K562 (cell line): ENCODE measurements around the gene MAP3K15.

Experiments used
- ATF2 ChIP-seq: sonication (generic); formaldehyde crosslinking; IDR thresholded peaks from 2 replicates; pipeline ENCODE4 v1.8.1; 2022; ENCODE audit warnings: missing genetic modification reagents
- ELK1 ChIP-seq: sonication (generic); formaldehyde crosslinking; IDR thresholded peaks from 2 replicates; pipeline ENCODE4 v1.8.1; 2022; ENCODE audit warnings: missing genetic modification reagents
- PKNOX1 ChIP-seq: fragments of 450-650 bp; IDR thresholded peaks from 2 replicates; pipeline ENCODE4 v1.6.1; 2016
- TAL1 ChIP-seq: fragments of 450-650 bp; IDR thresholded peaks from 2 replicates; pipeline ENCODE4 v1.6.1; 2016; ENCODE audit warnings: mild to moderate bottlenecking
- TCF7 ChIP-seq: sonication (generic); IDR thresholded peaks from 2 replicates; pipeline ENCODE4 v1.6.1; 2016; ENCODE audit warnings: antibody characterized with exemption, borderline replicate concordance
- ZNF695 ChIP-seq: fragments of 450-650 bp; formaldehyde crosslinking; IDR thresholded peaks from 2 replicates; pipeline ENCODE4 v1.4.0; 2020; ENCODE audit warnings: mild to moderate bottlenecking, moderate library complexity

GRCh38 chrX:19448077-19448476 is 67.2 kb downstream of the MAP3K15 start:
- TF ChIP-seq ELK1 (CRISPR knock-in tag) = no peak
- TF ChIP-seq ATF2 = no peak
- TF ChIP-seq PKNOX1 = no peak
- TF ChIP-seq ZNF695 (CRISPR knock-in tag) = no peak
- no peak for TF ChIP-seq TCF7
- no peak for TF ChIP-seq TAL1
